ENCODE data around the gene AKT2.

The AKT2 gene

GRCh38 chr19:40191836-40192646 lies 93.1 kb downstream of the AKT2 start:
- no peaks in the 10 kb centered on the region for H3K9me3 ChIP-seq (ENCODE audit: control insufficient read depth in 1 of 2, low read length in 2 of 2)
- H3K9ac ChIP-seq (ENCODE audit: low read depth in 1 of 2, low read length in 2 of 2): peak overlapping the region in 1 of 2 donors; percentile 33
- H3K36me3 ChIP-seq (ENCODE audit: control insufficient read depth in 1 of 2, insufficient read depth in 2 of 2, low read length in 2 of 2): no peaks in the 10 kb centered on the region
- H3K27me3 ChIP-seq (ENCODE audit: control insufficient read depth in 1 of 2, insufficient read depth in 2 of 2, low read length in 2 of 2): no peaks in the 10 kb centered on the region
- no peak overlapping the region for H3K27ac ChIP-seq (ENCODE audit: low read depth, low read length)
- H3K4me1 ChIP-seq (ENCODE audit: control insufficient read depth in 1 of 2, insufficient read depth in 2 of 2, low read length in 2 of 2): peaks cover 10 to 11% of the 10 kb centered on the region in 2 donors
- H3K4me3 ChIP-seq (ENCODE audit: low read depth in 1 of 2, low read length in 2 of 2): peak overlapping the region; percentile 63 to 91

GRCh38 chr19:40190891-40191835 lies 94.0 kb downstream of the AKT2 start, which contains the start of gene MAP3K10:
Gene MAP3K10, plus strand, starts transcription at chr19:40191426. Its CDS starts 606 bp downstream, at chr19:40192032.
- Histone ChIP-seq H3K36me3 (ENCODE audit: control insufficient read depth in 1 of 2, insufficient read depth in 2 of 2, low read length in 2 of 2) (no peaks in the 10 kb centered on the region), H3K27ac (ENCODE audit: low read depth, low read length) (peak within 1 kb of the TSS; percentile 91), H3K4me3 (ENCODE audit: low read depth in 1 of 2, low read length in 2 of 2) (peak within 1 kb of the TSS; percentile 88 to 91), H3K9me3 (ENCODE audit: control insufficient read depth in 1 of 2, low read length in 2 of 2) (no peaks in the 10 kb centered on the region), H3K27me3 (ENCODE audit: control insufficient read depth in 1 of 2, insufficient read depth in 2 of 2, low read length in 2 of 2) (no peaks in the 10 kb centered on the region), H3K9ac (ENCODE audit: low read depth in 1 of 2, low read length in 2 of 2) (peak within 1 kb of the TSS; percentile 78 to 82), H3K4me1 (ENCODE audit: control insufficient read depth in 1 of 2, insufficient read depth in 2 of 2, low read length in 2 of 2) (peaks cover 10 to 11% of the 10 kb centered on the region in 2 donors)

- H3K4me3 ChIP-seq (ENCODE audit: low read depth in 1 of 2, low read length in 2 of 2): no peak overlapping the region
- H3K36me3 ChIP-seq (ENCODE audit: control insufficient read depth in 1 of 2, insufficient read depth in 2 of 2, low read length in 2 of 2): no peaks in the 10 kb centered on the region
- no peaks in the 10 kb centered on the region for H3K4me1 ChIP-seq (ENCODE audit: control insufficient read depth in 1 of 2, insufficient read depth in 2 of 2, low read length in 2 of 2)
- H3K9ac ChIP-seq (ENCODE audit: low read depth in 1 of 2, low read length in 2 of 2): no peak overlapping the region
- no peak overlapping the region for H3K27ac ChIP-seq (ENCODE audit: low read depth, low read length)
- H3K27me3 ChIP-seq (ENCODE audit: control insufficient read depth in 1 of 2, insufficient read depth in 2 of 2, low read length in 2 of 2): no peaks in the 10 kb centered on the region
- H3K9me3 ChIP-seq (ENCODE audit: control insufficient read depth in 1 of 2, low read length in 2 of 2): no peaks in the 10 kb centered on the region
Observed at GRCh38 chr19:40184273-40184672, 100.9 kb downstream of the AKT2 start.

Data from duodenal mucosa (tissue), 2 donors.